Body of pancreas (tissue), 4 donors: ENCODE measurements around the gene AARSD1. TPM values are rescaled to one million over a fixed set of nuclear protein-coding genes. Genes with fewer than 3 reads are reported as not detected.
A peak's percentile ranks its signal among the peaks of the same experiment; 100 is the strongest.

Experiments
- ATAC-seq: fragments of 150-250 bp; one replicate; pipeline ENCODE4 v1.9.1; 2016
- DNase-seq, 4 donors: peaks; one replicate each; pipeline ENCODE4 v3.0.0-alpha.2; 2019
- H3K27ac ChIP-seq, 4 donors: fragments of 200-600 bp; sonication (generic); 1 replicate in 3 of 4; 2 replicates in 1 of 4; pipeline versions ENCODE4 v1.5.1 to v1.6.1; 2016 to 2019; ENCODE audit warnings: mild to moderate bottlenecking in 1 of 4, mixed read lengths in 1 of 4, moderate library complexity in 1 of 4
- H3K27me3 ChIP-seq, 2 donors: fragments of 200-600 bp; sonication (generic); one replicate each; pipeline ENCODE4 v1.6.0; 2016; ENCODE audit warnings: mild to moderate bottlenecking in 1 of 2
- H3K36me3 ChIP-seq, 2 donors: fragments of 200-600 bp; sonication (generic); replicated peaks in 1 of 2; 2 replicates each; pipeline ENCODE4 v1.5.1; 2016; ENCODE audit warnings: low read depth in 2 of 2; ENCODE audit not compliant: insufficient read depth in 1 of 2
- H3K4me1 ChIP-seq: fragments of 200-600 bp; sonication (generic); one replicate; pipeline ENCODE4 v1.6.0; 2016
- H3K4me3 ChIP-seq, 2 donors: fragments of 200-600 bp; sonication (generic); 1 replicate in 1 of 2; 2 replicates in 1 of 2; pipeline ENCODE4 v1.5.1; 2016 to 2019
- H3K9me3 ChIP-seq, 3 donors: fragments of 200-600 bp; sonication (generic); 1 replicate in 2 of 3; 2 replicates in 1 of 3; pipeline ENCODE4 v1.5.1; 2016
- CTCF ChIP-seq, 7 experiments: fragments of 450-650 bp in 4 of 7; fragments of 200-600 bp in 3 of 7; sonication (generic) in 3 of 7; IDR thresholded peaks; one replicate each; pipeline ENCODE4 v1.5.1; 2016 to 2019; ENCODE audit warnings: antibody characterized with exemption in 7 of 7
- POLR2A ChIP-seq, 3 donors: fragments of 450-650 bp; IDR thresholded peaks; one replicate each; pipeline ENCODE4 v1.6.1; 2016; ENCODE audit warnings: antibody characterized with exemption in 3 of 3, mild to moderate bottlenecking in 2 of 3
- WGBS, 2 donors: methylation state at CpG; one replicate each; pipeline ENCODE4 v1.1.5; 2017; 5-methylcytosine and 5-hydroxymethylcytosine counted together
- intact Hi-C: fragments of 100-400 bp; cut with DNase I; formaldehyde crosslinking; loops from one replicate; pipeline ENCODE4 v1.15.1; 2023
- total RNA-seq, 2 donors: library from RNA; depleted of rRNA; stranded (reverse); fragments of >200 nt; gene quantifications; one replicate each; pipeline ENCODE4 v1.1.0, GENCODE V29; 2016

AARSD1 gene
- total RNA-seq, 2 donors from 2014 or later, result 44.5 to 51.9 TPM

GRCh38 chr17:42971589-42971988 lies 7.3 kb upstream of the AARSD1 start:
- ATAC-seq, result no peak
- intact Hi-C loops, result no loop called here
- Histone ChIP-seq H3K36me3 (no peaks in the 10 kb centered on the region), H3K9me3 (no peaks in the 10 kb centered on the region), H3K27me3 (no peaks in the 10 kb centered on the region), H3K27ac (no peak overlapping the region), H3K4me1 (no peaks in the 10 kb centered on the region), H3K4me3 (no peak overlapping the region)
- WGBS, 2 donors, result 71 to 75% methylated on average over 5 of the region's 5 CpGs
- TF ChIP-seq CTCF (IDR thresholded peaks at IDR 0.05), result no peak
- TF ChIP-seq POLR2A (IDR thresholded peaks at IDR 0.05), result no peak
- no peak for DNase-seq

- intact Hi-C loops, result no loop called here
- no peak overlapping the region for H3K27ac ChIP-seq
- H3K4me1 ChIP-seq, result no peaks in the 10 kb centered on the region
- H3K9me3 ChIP-seq, result no peaks in the 10 kb centered on the region
- WGBS, 2 donors, result 28 to 39% methylated on average over 4 to 5 of the region's 5 CpGs
- TF ChIP-seq CTCF (IDR thresholded peaks at IDR 0.05) (no peak), POLR2A (IDR thresholded peaks at IDR 0.05) (no peak)
- ATAC-seq (no peak), DNase-seq (no peak)
- no peak overlapping the region for H3K4me3 ChIP-seq
- no peaks in the 10 kb centered on the region for H3K27me3 ChIP-seq
- H3K36me3 ChIP-seq, result no peaks in the 10 kb centered on the region
Observed at GRCh38 chr17:42969001-42969581, 4.8 kb upstream of the AARSD1 start.

- H3K36me3 ChIP-seq, result no peaks in the 10 kb centered on the region
- no peak overlapping the region for H3K4me3 ChIP-seq
- no peaks in the 10 kb centered on the region for H3K9me3 ChIP-seq
- no peak for ATAC-seq
- 64 to 71% methylated on average over 1 of the region's 1 CpG for WGBS, 2 donors
- DNase-seq, result no peak
- TF ChIP-seq POLR2A (IDR thresholded peaks at IDR 0.05), result no peak
- TF ChIP-seq CTCF (IDR thresholded peaks at IDR 0.05), result no peak
- no peaks in the 10 kb centered on the region for H3K27me3 ChIP-seq
- H3K27ac ChIP-seq, result no peak overlapping the region
- peaks cover 8% of the 10 kb centered on the region for H3K4me1 ChIP-seq
- intact Hi-C loops, result no loop called here
Observed at GRCh38 chr17:42967925-42968324, 3.7 kb upstream of the AARSD1 start.

GRCh38 chr17:42953669-42954068 lies 10.6 kb downstream of the AARSD1 start:
- WGBS, 2 donors, result 95 to 100% methylated on average over 1 of the region's 1 CpG
- Histone ChIP-seq H3K27ac (no peak overlapping the region), H3K27me3 (no peaks in the 10 kb centered on the region), H3K4me3 (no peak overlapping the region), H3K36me3 (peaks cover 0 to 42% of the 10 kb centered on the region in 2 donors), H3K9me3 (no peaks in the 10 kb centered on the region), H3K4me1 (peaks cover 5% of the 10 kb centered on the region)
- intact Hi-C loops, result no loop called here
- DNase-seq (peak; percentile 44 to 85 (median 73)), ATAC-seq (peak; percentile 50)
- TF ChIP-seq CTCF (IDR thresholded peaks at IDR 0.05) (no peak), POLR2A (IDR thresholded peaks at IDR 0.05) (no peak)
